EH (cell line): ENCODE data around the gene ZNF135.

ENCODE experiments used
- DNase-seq: peaks from one replicate; pipeline ENCODE4 v3.0.0-alpha.2; 2015; ENCODE audit warnings: low read depth

The ZNF135 gene

GRCh38 chr19:58046856-58047255, 12.2 kb upstream of the ZNF135 start:
- DNase-seq, result no peak

GRCh38 chr19:58047672-58048071, 11.4 kb upstream of the ZNF135 start:
- DNase-seq, result no peak

- no peak for DNase-seq
Observed at GRCh38 chr19:58052256-58052655, 6.8 kb upstream of the ZNF135 start.

DNA sequence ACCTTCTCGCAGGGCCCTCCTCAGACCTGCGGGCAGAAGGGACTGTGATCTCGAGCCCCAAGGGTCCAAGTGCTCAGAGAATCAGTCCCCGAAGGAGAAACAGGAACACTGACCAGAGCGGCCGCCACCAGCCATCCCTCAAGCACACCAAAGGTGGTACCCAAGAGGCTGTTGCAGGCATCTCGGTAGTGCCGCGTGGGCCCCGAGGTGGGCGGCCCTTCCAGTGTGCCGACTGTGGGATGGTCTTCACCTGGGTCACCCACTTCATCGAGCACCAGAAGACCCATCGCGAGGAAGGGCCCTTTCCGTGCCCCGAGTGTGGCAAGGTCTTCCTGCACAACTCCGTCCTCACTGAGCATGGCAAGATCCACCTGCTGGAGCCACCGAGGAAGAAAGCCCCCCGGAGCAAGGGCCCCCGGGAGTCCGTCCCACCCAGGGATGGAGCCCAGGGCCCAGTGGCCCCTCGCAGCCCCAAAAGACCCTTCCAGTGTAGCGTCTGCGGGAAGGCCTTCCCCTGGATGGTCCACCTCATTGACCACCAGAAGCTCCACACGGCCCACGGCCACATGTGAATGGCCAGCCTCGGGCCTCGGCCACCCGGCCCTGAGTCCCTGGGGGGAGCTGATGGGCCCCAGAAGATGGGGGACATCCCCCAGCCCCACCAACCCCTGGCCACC, 5.5 kb upstream of the ZNF135 start:
- DNase-seq, result no peak

DNA sequence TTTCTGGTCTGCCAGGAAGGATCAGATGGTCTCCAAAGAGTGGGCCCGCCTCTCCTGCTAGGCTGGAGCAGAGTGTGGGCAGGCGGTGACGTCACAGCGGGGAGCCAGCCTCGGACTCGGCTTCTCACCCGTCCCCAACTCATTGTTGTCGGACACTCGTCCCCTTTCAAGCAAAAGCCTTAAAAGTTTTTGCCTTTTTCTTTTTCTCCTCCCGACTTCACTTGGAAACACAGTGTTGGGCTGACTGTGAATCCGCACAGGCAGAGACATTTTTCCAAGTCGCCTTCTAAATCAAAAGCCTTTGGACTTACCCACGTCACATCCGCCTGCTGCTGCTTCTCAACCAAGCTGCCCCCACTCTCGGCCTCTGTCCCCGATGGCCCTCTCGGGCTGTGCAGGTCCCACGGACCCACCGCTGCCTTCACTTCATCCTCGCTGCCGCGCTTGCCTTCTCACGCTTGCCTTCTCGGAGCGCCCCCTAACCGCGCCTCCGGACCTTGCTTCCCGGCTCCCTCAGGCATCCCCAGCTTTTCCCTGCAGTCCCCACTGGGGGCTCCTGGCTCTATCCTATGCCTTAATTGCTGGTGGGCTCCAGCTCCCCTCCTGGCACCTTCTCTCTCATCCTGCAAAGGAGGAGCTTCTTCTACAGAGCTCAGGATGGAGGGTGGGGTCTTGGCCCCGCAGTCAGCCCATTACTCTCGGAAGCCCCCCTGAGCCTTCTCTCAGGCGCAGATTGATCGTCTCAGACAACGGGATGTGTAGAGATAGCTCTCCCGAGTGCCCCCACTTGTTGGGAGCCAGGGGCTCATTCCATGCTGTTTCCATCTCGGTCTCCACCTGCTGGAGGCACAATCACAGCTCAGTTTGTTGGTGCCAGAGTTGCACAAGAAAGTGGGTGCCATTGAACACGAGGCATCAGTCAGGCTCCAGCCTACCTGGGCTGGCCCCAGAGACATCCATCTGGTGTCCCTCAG, 3.9 kb upstream of the ZNF135 start:
- DNase-seq, result no peak

DNA sequence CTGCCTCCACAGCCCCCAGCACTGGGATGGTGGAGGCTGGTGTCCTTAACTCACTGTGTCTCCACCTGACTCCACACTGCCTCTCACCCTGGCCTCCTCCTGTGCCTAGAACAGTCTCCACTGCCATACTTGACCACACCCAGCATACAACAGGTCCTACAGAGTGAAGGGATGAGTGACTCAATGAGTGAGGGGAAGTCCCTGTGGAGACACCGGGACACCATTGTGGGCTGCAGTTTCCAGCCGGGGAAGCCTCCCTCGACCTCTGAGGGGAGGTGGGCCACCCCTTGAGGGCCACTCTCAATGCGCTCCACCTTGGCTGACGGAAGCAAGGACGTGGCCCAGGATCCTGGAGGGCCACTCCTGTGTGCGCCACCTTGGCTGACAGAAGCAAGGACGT, 2.8 kb upstream of the ZNF135 start:
- no peak for DNase-seq

- DNase-seq, result no peak
Observed at GRCh38 chr19:58056861-58057260, 2.2 kb upstream of the ZNF135 start.

- no peak for DNase-seq
Observed at GRCh38 chr19:58058467-58058866, 615 bp upstream of the ZNF135 start.

GRCh38 chr19:58059671-58060078, 593 bp downstream of the ZNF135 start:
- DNase-seq, result no peak

GRCh38 chr19:58060231-58060630, 1.1 kb downstream of the ZNF135 start:
- no peak for DNase-seq

- no peak for DNase-seq
Observed at GRCh38 chr19:58063712-58064111, 4.6 kb downstream of the ZNF135 start.

- no peak for DNase-seq
Observed at GRCh38 chr19:58067240-58067912, 8.3 kb downstream of the ZNF135 start.

GRCh38 chr19:58079792-58080191, 20.7 kb downstream of the ZNF135 start:
- no peak for DNase-seq

DNA sequence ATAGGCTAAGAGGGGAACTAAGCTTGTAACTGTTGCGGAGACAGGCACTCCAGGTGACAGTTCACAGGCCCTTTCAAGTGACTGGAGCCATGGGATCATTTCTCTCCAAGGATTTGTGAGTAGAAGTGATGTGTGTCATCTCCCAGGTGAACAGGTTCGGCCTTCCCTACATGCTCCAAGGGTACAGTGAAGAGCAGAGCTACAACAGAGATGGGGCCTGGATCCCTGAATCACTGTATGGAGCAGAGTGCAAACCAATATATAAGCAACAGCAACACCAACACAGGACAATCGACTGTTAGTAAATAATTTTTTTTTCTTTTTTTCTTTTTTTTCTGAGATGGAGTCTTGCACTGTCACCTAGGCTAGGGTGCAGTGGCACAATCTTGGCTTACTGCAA, 23.9 kb downstream of the ZNF135 start:
- DNase-seq, result no peak

- no peak for DNase-seq
Observed at GRCh38 chr19:58084596-58085347, 25.7 kb downstream of the ZNF135 start.

GRCh38 chr19:58085348-58085875, 26.3 kb downstream of the ZNF135 start:
- DNase-seq, result no peak

- no peak for DNase-seq
Observed at GRCh38 chr19:58086825-58087710, 28.0 kb downstream of the ZNF135 start.

DNA sequence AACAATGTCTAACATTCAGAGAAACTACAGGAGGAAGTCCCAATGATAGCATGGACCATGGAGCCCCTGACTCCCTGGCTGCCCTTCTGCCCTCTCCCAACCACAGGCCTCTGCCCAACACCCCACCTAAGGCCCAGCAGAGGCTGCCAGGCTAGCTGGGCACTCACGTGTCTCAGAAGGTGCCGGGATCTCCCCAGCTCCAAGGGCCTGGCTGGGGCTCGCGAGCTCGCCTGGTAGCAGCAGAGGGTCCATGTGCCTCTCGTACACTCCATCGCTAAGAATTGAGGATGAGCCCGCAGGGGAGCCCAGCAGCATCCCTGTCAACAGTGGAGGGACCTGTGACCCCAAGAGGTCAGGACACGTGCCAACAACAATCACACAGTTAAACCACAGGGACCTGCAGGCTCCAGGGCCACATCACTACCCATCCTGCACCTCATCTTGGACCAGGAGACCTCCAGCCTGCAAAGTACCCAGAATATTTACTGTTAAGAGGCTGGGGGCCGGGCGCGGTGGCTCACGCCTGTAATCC, 29.5 kb downstream of the ZNF135 start:
- DNase-seq, result no peak

- no peak for DNase-seq
Observed at GRCh38 chr19:58089846-58090245, 30.8 kb downstream of the ZNF135 start.

DNA sequence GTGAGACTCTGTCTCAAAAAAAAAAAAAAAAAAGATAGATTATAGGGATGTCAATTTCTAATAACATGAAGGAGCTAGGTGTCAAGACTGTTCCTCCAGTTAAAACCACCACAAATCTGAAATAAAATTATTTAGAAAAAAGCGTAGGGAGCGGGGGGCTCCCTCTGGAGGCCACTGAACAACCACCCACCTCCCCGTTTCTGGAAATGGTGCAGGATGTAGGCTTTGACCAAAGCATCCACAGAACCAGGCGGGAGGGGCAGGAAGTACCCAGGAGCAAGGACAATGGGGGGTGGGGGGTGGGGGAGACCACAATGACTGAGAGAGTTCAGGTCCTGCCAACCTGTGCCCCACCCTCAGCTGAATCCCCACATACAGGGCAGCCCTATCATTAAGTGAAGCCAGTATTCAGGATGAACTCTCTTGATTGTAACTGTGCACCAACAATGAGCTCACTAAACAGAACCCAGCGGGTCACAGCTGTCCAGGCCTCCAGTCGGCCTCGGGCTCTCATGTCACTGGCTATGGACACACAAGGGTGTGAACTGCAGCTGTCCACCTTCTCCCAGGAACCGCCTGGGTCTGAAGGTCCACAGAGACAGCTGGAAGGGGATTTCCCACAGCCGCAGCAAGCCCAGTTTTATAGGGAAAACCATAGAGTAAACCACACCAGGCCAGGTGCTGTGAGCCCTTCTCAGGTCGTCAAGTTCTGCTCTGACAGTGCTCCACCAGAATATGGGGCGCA, 32.3 kb downstream of the ZNF135 start:
- no peak for DNase-seq
